Endodermal cell (in vitro differentiated cells): Measurements from ENCODE around the gene DCD. TPM values are rescaled to one million over a fixed set of nuclear protein-coding genes. Genes with fewer than 3 reads are reported as not detected.

ENCODE experiments used
- DNase-seq: peaks from one replicate; pipeline ENCODE4 v3.0.0-alpha.2; 2017
- H3K27ac ChIP-seq: 2 replicates; pipeline ENCODE4 v1.5.1; 2013; ENCODE audit warnings: mild to moderate bottlenecking, low read depth, low read length, moderate library complexity
- H3K27me3 ChIP-seq: 2 replicates; pipeline ENCODE4 v1.6.1; 2013; ENCODE audit warnings: mild to moderate bottlenecking, low read length, moderate library complexity; ENCODE audit not compliant: insufficient read depth, control insufficient read depth, poor library complexity, severe bottlenecking
- H3K36me3 ChIP-seq: 2 replicates; pipeline ENCODE4 v1.7.0; 2013; ENCODE audit warnings: mild to moderate bottlenecking, low read length, moderate library complexity; ENCODE audit not compliant: control insufficient read depth, insufficient read depth
- H3K4me1 ChIP-seq: one replicate; pipeline ENCODE4 v1.7.0; 2013; ENCODE audit warnings: low read length; ENCODE audit not compliant: control insufficient read depth, insufficient read depth
- H3K4me3 ChIP-seq: 2 replicates; pipeline ENCODE4 v1.5.1; 2013; ENCODE audit warnings: mild to moderate bottlenecking, low read length, moderate library complexity
- H3K9ac ChIP-seq: 2 replicates; pipeline ENCODE4 v1.6.1; 2013; ENCODE audit warnings: mild to moderate bottlenecking, low read length, moderate library complexity; ENCODE audit not compliant: poor library complexity, severe bottlenecking; ENCODE audit errors: extremely low read depth
- H3K9me3 ChIP-seq: 2 replicates; pipeline ENCODE4 v1.6.1; 2013; ENCODE audit warnings: mild to moderate bottlenecking, low read length, moderate library complexity; ENCODE audit not compliant: control insufficient read depth
- H3K27ac Mint-ChIP-seq: 2 replicates; pipeline ENCODE4 v1.8.0; 2020; ENCODE audit warnings: mixed read lengths
- H3K27me3 Mint-ChIP-seq: 2 replicates; pipeline ENCODE4 v1.8.0; 2021; ENCODE audit warnings: mild to moderate bottlenecking, mixed read lengths; ENCODE audit not compliant: insufficient read depth
- H3K36me3 Mint-ChIP-seq: 2 replicates; pipeline ENCODE4 v1.8.0; 2020; ENCODE audit warnings: low read depth, mixed read lengths
- H3K4me1 Mint-ChIP-seq: 2 replicates; pipeline ENCODE4 v1.8.0; 2020; ENCODE audit warnings: mixed read lengths
- H3K4me3 Mint-ChIP-seq: 2 replicates; pipeline ENCODE4 v1.8.0; 2020; ENCODE audit warnings: mild to moderate bottlenecking, moderate library complexity, mixed read lengths
- H3K9me3 Mint-ChIP-seq: 2 replicates; pipeline ENCODE4 v1.8.0; 2020; ENCODE audit warnings: mild to moderate bottlenecking, mixed read lengths
- WGBS, 2 experiments: methylation state at CpG; one replicate each; pipeline versions ENCODE4 v1.1.5 to v1.1.7; 2013; ENCODE audit warnings: missing lambda C conversion rate in 2 of 2, mixed read lengths in 1 of 2; ENCODE audit not compliant: insufficient coverage in 1 of 2, insufficient read length in 1 of 2; 5-methylcytosine and 5-hydroxymethylcytosine counted together
- long read RNA-seq, 4 experiments: library from polyadenylated mRNA in 2 of 4; library from RNA in 1 of 4; library from capped mRNA in 1 of 4; stranded (forward) in 3 of 4; unstranded in 1 of 4; transcript quantifications; one replicate each; pipeline ENCODE4 v2.0.0, GENCODE V29; 2020 to 2021; ENCODE audit warnings: inconsistent platforms in 1 of 4
- polyA plus RNA-seq, 2 experiments: library from polyadenylated mRNA; stranded (reverse); fragments of 50-300 nt; gene quantifications; one replicate each; pipeline ENCODE4 v1.2.3, GENCODE V29; 2013
- total RNA-seq, 2 donors: library from RNA; stranded (reverse); fragmentation: NEBNext Ultra II Directional in 1 of 2; extraction: Animal tissue kit (Norgen Biotek cat#: 25700) in 1 of 2; gene quantifications; 2 replicates in 1 of 2; 3 replicates in 1 of 2; pipeline ENCODE4 v1.2.1, GENCODE V29; 2021
- TF ChIP-seq, protein P1 (sequence below): fragments of 200-600 bp; sonication (generic); conservative IDR thresholded peaks from 2 replicates; pipeline ENCODE4 v1.5.0; 2021; ENCODE audit warnings: antibody characterized with exemption, mild to moderate bottlenecking

Gene DCD, protein sequence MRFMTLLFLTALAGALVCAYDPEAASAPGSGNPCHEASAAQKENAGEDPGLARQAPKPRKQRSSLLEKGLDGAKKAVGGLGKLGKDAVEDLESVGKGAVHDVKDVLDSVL
- total RNA-seq, result not detected
- polyA plus RNA-seq (2013, experiment 1 of 2), result not detected
- polyA plus RNA-seq (2013, experiment 2 of 2), result not detected
- long read RNA-seq, experiment 1, result 0 reads
- long read RNA-seq, experiment 2, result 0 reads
- long read RNA-seq, experiment 3, result 0 reads
- long read RNA-seq, experiment 4, result 0 reads

DNA sequence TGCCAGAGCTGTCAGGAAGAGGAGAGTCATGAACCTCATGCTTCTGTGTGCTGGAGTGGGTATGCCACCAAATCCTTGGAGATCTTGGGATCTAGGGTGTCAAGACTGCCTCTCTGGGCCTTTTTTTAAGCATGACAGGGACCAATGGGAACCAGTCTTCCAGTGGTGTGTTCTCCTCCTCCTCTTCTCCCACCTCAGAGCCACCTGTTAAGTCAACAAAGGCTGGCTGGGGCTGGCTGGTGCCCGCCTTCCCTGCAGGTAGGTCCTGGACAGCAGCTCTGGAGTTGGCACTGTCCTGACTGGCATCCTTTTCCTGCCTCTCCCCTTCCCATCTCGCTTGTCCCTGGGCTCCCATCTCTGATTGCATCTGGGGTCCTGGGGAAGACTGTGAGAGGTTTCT is at the start of gene DCD:
DCD (minus strand) TSS at position 101 of the 400 bp plus-strand sequence; CDS start at position 39, 62 bp downstream.
- H3K36me3 Mint-ChIP-seq, result no peaks in the 10 kb centered on the region
- no peaks in the 10 kb centered on the region for H3K4me1 Mint-ChIP-seq
- Histone ChIP-seq H3K36me3 (no peaks in the 10 kb centered on the region), H3K4me1 (no peaks in the 10 kb centered on the region), H3K9me3 (no peaks in the 10 kb centered on the region), H3K27ac (no peak within 1 kb of the TSS), H3K27me3 (peaks cover 100% of the 10 kb centered on the region), H3K9ac (no peak within 1 kb of the TSS), H3K4me3 (no peak within 1 kb of the TSS)
- no peak within 1 kb of the TSS for H3K4me3 Mint-ChIP-seq
- 93 to 100% methylated on average over 1 to 2 of the region's 2 CpGs for WGBS, 2 experiments
- no peak within 1 kb of the TSS for H3K27ac Mint-ChIP-seq
- DNase-seq, result no peak
- TF ChIP-seq, protein P1, sequence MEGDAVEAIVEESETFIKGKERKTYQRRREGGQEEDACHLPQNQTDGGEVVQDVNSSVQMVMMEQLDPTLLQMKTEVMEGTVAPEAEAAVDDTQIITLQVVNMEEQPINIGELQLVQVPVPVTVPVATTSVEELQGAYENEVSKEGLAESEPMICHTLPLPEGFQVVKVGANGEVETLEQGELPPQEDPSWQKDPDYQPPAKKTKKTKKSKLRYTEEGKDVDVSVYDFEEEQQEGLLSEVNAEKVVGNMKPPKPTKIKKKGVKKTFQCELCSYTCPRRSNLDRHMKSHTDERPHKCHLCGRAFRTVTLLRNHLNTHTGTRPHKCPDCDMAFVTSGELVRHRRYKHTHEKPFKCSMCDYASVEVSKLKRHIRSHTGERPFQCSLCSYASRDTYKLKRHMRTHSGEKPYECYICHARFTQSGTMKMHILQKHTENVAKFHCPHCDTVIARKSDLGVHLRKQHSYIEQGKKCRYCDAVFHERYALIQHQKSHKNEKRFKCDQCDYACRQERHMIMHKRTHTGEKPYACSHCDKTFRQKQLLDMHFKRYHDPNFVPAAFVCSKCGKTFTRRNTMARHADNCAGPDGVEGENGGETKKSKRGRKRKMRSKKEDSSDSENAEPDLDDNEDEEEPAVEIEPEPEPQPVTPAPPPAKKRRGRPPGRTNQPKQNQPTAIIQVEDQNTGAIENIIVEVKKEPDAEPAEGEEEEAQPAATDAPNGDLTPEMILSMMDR, result no peak
- peaks cover 55% of the 10 kb centered on the region for H3K27me3 Mint-ChIP-seq
- no peaks in the 10 kb centered on the region for H3K9me3 Mint-ChIP-seq

DNA sequence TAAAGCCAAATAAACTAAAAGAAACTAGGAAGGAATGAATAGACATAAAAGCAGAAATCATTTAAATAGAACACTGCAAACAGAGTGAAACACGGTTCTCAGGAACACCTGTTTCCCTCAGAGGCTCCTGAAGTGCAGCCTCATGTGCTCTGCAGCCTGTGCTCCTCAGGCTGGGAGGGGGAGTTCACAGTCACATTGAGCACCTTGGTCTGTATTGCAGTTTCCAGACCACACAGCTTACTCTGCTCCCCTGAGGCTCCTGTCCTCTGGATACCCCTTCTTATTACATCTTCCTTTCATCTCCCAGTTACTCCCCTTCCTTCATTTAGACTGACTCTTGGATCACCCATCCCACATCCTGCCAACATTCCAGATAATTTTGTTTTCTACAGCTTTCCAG is 49.7 kb upstream of the DCD start:
- Histone ChIP-seq H3K36me3 (no peaks in the 10 kb centered on the region), H3K27me3 (no peaks in the 10 kb centered on the region), H3K9me3 (no peaks in the 10 kb centered on the region), H3K4me1 (peaks cover 9% of the 10 kb centered on the region), H3K27ac (no peak overlapping the region), H3K4me3 (no peak overlapping the region), H3K9ac (no peak overlapping the region)
- H3K9me3 Mint-ChIP-seq, result peaks cover 8% of the 10 kb centered on the region
- H3K27me3 Mint-ChIP-seq, result no peaks in the 10 kb centered on the region
- TF ChIP-seq, protein P1, result no peak
- no peak overlapping the region for H3K27ac Mint-ChIP-seq
- no peaks in the 10 kb centered on the region for H3K36me3 Mint-ChIP-seq
- H3K4me3 Mint-ChIP-seq, result no peak overlapping the region
- peaks cover 42% of the 10 kb centered on the region for H3K4me1 Mint-ChIP-seq
- DNase-seq, result no peak
- WGBS, 2 experiments, result 77% methylated on average over 1 of the region's 1 CpG; no CpG with 5 or more reads in 1 of the 2 experiments

DNA sequence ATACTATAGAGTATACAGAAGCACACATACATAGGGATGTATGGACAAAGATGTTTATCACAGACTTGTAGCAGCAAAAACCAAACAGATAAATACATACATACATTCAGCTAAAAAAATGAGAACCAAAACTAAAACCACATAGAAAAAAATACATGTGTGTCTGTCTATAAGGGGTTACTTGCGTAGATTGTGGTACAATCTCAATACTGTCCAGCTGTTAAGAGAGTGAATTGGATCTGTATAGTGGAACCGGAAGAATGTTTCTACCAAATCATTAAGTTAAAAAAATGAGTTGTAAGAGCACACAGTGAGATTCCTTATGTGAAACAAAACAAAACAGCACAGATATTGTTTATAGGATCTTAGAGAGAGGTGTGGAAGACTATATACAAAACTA is 44.2 kb upstream of the DCD start:
- 88% methylated on average over 2 of the region's 2 CpGs; no CpG with 5 or more reads in 1 of the 2 experiments for WGBS, 2 experiments
- TF ChIP-seq, protein P1, result no peak
- H3K4me3 Mint-ChIP-seq, result no peak overlapping the region
- peaks cover 12% of the 10 kb centered on the region for H3K9me3 Mint-ChIP-seq
- no peak overlapping the region for H3K4me3 ChIP-seq
- H3K9me3 ChIP-seq, result peaks cover 2% of the 10 kb centered on the region
- H3K27me3 Mint-ChIP-seq, result no peaks in the 10 kb centered on the region
- H3K36me3 ChIP-seq, result no peaks in the 10 kb centered on the region
- H3K27me3 ChIP-seq, result no peaks in the 10 kb centered on the region
- no peaks in the 10 kb centered on the region for H3K36me3 Mint-ChIP-seq
- no peak overlapping the region for H3K9ac ChIP-seq
- H3K27ac Mint-ChIP-seq, result no peak overlapping the region
- no peak overlapping the region for H3K27ac ChIP-seq
- peaks cover 9% of the 10 kb centered on the region for H3K4me1 Mint-ChIP-seq
- no peak for DNase-seq
- H3K4me1 ChIP-seq, result no peaks in the 10 kb centered on the region
